Measurements from ENCODE around the gene EDAR. TPM values are rescaled to one million over a fixed set of nuclear protein-coding genes. Genes with fewer than 3 reads are reported as not detected.

EDAR gene
- total and polyA plus RNA-seq, 5 donors, result 0.09 TPM; not detected in 4

Other genes starting within 250 kb of the EDAR start
- gene CCDC138, start 202.4 kb downstream of the EDAR start, total RNA-seq, result 1 to 10 TPM; 2.1 to 2.7 (median 2.5) TPM
- gene CCDC138, start 202.4 kb downstream of the EDAR start, polyA plus RNA-seq, result 0.86 TPM
- gene SH3RF3, start 140.0 kb upstream of the EDAR start, total RNA-seq, result 1 to 10 TPM; 7.2 to 8.8 (median 8.1) TPM
- 5.7 TPM for gene SH3RF3, start 140.0 kb upstream of the EDAR start, polyA plus RNA-seq